H7 (cell line): ENCODE results near the gene HDGFL1. TPM values are rescaled to one million over a fixed set of nuclear protein-coding genes. Genes with fewer than 3 reads are reported as not detected.

Experiments
- DNase-seq: peaks from one replicate; pipeline ENCODE4 v3.0.0; 2012
- H3K27me3 ChIP-seq: 2 replicates; pipeline ENCODE4 v1.6.0; 2011; ENCODE audit warnings: mild to moderate bottlenecking, low read length; ENCODE audit not compliant: control insufficient read depth, insufficient read depth
- H3K36me3 ChIP-seq: replicated peaks from 2 replicates; pipeline ENCODE4 v1.5.1; 2011; ENCODE audit warnings: low read length; ENCODE audit not compliant: control insufficient read depth, insufficient read depth
- H3K4me3 ChIP-seq: 2 replicates; pipeline ENCODE4 v1.5.1; 2011; ENCODE audit warnings: low read depth, mild to moderate bottlenecking, control low read depth, low read length, moderate library complexity; ENCODE audit not compliant: insufficient read depth
- total RNA-seq: library from RNA; depleted of rRNA; stranded (reverse); fragments of >200 nt; shearing (Covaris generic); gene quantifications from 2 replicates; pipeline ENCODE4 v1.2.3, GENCODE V29; 2014

Gene HDGFL1
- total RNA-seq, 1 experiment from 2014 or later: not detected

DNA sequence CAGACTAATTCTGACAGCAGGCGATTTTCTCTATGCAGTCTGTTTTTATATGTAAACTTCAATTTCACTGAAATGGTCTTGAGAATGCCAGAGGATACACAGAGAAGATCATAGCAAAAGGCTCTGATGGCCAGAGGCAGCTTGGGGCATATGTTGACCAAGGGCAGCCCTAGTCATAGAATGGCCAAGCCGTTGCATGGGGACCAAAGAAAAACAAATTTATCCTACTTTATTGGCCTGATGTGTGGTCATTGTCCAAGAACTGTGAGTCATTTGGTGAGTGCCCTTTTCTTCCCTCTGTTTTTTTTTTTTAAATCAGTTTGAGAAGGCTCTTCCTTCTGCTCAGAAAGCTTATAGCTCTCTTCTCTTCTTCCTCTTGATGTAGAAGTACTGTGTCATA is 5.8 kb downstream of the HDGFL1 start:
- no peaks in the 10 kb centered on the region for H3K27me3 ChIP-seq
- H3K4me3 ChIP-seq: no peak overlapping the region
- DNase-seq: no peak
- no peaks in the 10 kb centered on the region for H3K36me3 ChIP-seq

- DNase-seq: no peak
- H3K36me3 ChIP-seq: no peaks in the 10 kb centered on the region
- H3K4me3 ChIP-seq: no peak overlapping the region
- no peaks in the 10 kb centered on the region for H3K27me3 ChIP-seq
Measured at GRCh38 chr6:22579439-22579838, 10.1 kb downstream of the HDGFL1 start.

DNA sequence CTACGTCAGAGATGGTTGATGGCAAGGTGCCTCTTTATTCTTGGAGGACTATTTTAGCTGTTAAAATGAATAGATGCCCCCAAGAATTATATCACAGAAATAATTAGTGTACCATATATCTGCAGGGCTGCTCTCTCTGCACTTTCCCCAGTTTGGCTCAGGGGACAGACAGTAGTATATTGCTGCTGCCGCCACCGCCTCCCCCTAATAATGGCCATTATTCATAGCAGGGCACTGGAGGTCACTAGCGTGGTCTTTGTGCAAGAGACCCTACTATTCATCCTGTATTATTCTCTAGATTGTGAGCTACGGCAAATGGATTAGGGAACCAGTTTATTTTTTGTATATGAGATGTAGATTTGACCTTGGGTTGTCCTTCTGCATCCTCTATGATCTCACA is 11.0 kb downstream of the HDGFL1 start:
- no peak for DNase-seq
- H3K27me3 ChIP-seq: no peaks in the 10 kb centered on the region

DNA sequence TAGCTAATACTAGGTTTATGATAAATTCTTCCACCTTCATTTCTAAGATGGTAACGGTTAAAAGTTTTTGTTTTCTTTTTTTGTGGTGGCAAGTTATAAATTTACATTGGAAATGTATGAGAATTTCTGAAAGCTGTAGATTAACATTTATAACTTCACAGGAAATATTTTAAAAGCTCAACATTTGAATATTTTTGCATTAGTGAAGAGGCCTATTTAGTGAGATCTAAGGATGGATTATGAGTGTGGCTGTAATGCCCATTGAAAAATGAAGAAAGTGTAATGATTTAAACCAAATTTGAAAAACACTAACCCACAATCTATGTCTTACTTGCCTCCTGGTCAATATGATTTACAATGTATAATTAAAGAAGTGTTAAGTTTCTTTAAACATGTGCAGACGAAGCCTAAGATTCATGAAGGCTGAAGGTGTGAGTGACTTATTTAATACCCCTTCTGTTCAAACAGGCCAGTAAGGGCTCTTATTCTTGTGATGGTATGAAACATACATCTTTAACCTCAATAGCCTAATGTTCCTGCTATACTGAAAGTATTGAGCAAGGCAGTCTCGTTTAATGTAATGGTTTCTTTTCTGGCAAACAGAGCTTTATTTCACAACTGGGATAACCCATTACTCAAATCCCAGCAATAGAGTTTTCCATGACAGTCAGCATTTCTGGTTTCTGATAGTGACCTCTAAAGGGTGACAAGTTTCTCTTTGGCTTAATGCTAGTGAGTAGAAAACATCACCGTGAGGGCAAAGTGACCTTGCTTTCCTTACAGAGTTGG is 13.2 kb downstream of the HDGFL1 start:
- no peak for DNase-seq
- Histone ChIP-seq H3K27me3 (no peaks in the 10 kb centered on the region), H3K4me3 (no peak overlapping the region), H3K36me3 (no peaks in the 10 kb centered on the region)

More for the DNA sequence above, 11.0 kb downstream of the HDGFL1 start:
- no peaks in the 10 kb centered on the region for H3K36me3 ChIP-seq
- H3K4me3 ChIP-seq: no peak overlapping the region

DNA sequence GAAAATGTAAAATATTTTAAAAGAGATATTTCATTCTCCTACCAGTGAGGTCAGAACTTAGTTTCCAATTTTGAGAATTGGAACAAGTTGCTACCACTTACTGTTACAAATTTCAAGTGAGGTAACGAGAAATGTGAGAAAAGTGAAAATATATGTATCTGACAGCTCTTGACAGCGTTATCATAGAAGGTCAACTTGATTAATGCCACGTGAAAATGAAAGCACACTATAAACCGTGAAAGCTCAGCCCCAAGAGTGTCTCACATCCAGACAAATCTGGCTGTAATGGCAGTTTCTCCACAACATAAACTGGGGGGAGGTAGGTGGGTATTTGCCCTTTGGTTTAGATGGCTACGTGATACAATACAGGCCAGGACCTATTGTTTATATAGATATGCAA is 13.9 kb downstream of the HDGFL1 start:
- no peak overlapping the region for H3K4me3 ChIP-seq
- H3K36me3 ChIP-seq: no peaks in the 10 kb centered on the region
- H3K27me3 ChIP-seq: no peaks in the 10 kb centered on the region
- DNase-seq: no peak

- no peak for DNase-seq
- Histone ChIP-seq H3K27me3 (no peaks in the 10 kb centered on the region), H3K4me3 (no peak overlapping the region), H3K36me3 (no peaks in the 10 kb centered on the region)
Measured at GRCh38 chr6:22583927-22584326, 14.6 kb downstream of the HDGFL1 start.

- no peak for DNase-seq
- Histone ChIP-seq H3K36me3 (no peaks in the 10 kb centered on the region), H3K4me3 (no peak overlapping the region), H3K27me3 (no peaks in the 10 kb centered on the region)
Measured at GRCh38 chr6:22589118-22589517, 19.8 kb downstream of the HDGFL1 start.

DNA sequence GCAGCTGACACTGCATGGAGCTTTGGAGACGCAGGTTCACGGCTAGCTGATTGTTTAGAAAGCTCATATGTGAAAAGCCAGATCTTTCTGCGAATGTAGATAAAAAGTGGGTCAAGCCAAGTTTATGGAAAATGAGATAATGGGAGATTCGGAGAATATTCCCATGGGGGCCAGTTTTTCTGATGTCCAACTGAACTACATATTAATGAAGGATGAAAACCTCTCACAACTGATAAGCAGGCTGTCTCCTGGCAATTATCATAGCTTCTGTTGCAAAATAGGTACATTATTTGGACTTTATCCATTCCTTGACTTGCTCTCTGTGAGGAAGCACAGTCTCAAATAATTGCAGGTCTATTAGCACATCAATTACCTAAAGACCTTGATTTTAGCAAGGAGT is 21.1 kb downstream of the HDGFL1 start:
- no peak overlapping the region for H3K4me3 ChIP-seq
- no peaks in the 10 kb centered on the region for H3K27me3 ChIP-seq
- no peak for DNase-seq
- H3K36me3 ChIP-seq: no peaks in the 10 kb centered on the region

- H3K36me3 ChIP-seq: no peaks in the 10 kb centered on the region
- DNase-seq: no peak
- no peak overlapping the region for H3K4me3 ChIP-seq
- no peaks in the 10 kb centered on the region for H3K27me3 ChIP-seq
Measured at GRCh38 chr6:22593895-22594294, 24.5 kb downstream of the HDGFL1 start.

- no peak for DNase-seq
- Histone ChIP-seq H3K27me3 (no peaks in the 10 kb centered on the region), H3K36me3 (no peaks in the 10 kb centered on the region), H3K4me3 (no peak overlapping the region)
Measured at GRCh38 chr6:22596011-22596410, 26.6 kb downstream of the HDGFL1 start.

GRCh38 chr6:22598339-22598738 is 29.0 kb downstream of the HDGFL1 start:
- Histone ChIP-seq H3K36me3 (no peaks in the 10 kb centered on the region), H3K27me3 (no peaks in the 10 kb centered on the region), H3K4me3 (no peak overlapping the region)
- DNase-seq: no peak

DNA sequence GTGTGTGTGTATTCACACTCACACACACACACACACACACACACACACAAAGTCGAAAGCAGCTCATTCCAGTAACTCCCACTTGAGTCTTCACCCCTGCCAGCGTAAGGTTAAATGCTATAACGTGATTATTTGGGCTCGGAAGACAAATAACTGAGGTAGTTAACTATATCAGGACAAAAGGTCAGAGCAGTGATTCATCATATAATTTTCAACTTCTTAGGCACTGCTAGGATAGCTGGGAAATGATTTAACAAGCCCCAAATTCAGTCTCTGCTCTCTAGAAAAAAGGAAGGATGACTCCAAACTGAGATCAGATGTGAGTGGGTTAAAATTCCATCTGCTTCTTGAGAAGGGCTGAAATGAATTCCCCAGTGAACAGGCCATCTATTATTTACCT is 30.7 kb downstream of the HDGFL1 start:
- H3K36me3 ChIP-seq: no peaks in the 10 kb centered on the region
- no peaks in the 10 kb centered on the region for H3K27me3 ChIP-seq
- no peak for DNase-seq
- no peak overlapping the region for H3K4me3 ChIP-seq

- Histone ChIP-seq H3K36me3 (no peaks in the 10 kb centered on the region), H3K4me3 (no peak overlapping the region), H3K27me3 (no peaks in the 10 kb centered on the region)
- DNase-seq: no peak
Measured at GRCh38 chr6:22601984-22602383, 32.6 kb downstream of the HDGFL1 start.

- no peaks in the 10 kb centered on the region for H3K27me3 ChIP-seq
- no peak overlapping the region for H3K4me3 ChIP-seq
- H3K36me3 ChIP-seq: no peaks in the 10 kb centered on the region
- DNase-seq: no peak
Measured at GRCh38 chr6:22605736-22606135, 36.4 kb downstream of the HDGFL1 start.

- H3K36me3 ChIP-seq: no peaks in the 10 kb centered on the region
- DNase-seq: no peak
- no peaks in the 10 kb centered on the region for H3K27me3 ChIP-seq
- no peak overlapping the region for H3K4me3 ChIP-seq
Measured at GRCh38 chr6:22610127-22610526, 40.8 kb downstream of the HDGFL1 start.

- H3K27me3 ChIP-seq: no peaks in the 10 kb centered on the region
- no peak overlapping the region for H3K4me3 ChIP-seq
- no peak for DNase-seq
- no peaks in the 10 kb centered on the region for H3K36me3 ChIP-seq
Measured at GRCh38 chr6:22612236-22612635, 42.9 kb downstream of the HDGFL1 start.
